GM12892 (cell line): Measurements from ENCODE around the gene SEPTIN8.

ENCODE experiments used
- POLR2A ChIP-seq: IDR thresholded peaks from 2 replicates; pipeline ENCODE4 v1.6.1; 2011; ENCODE audit warnings: low read depth, low read length, control low read depth
- POLR2AphosphoS5 ChIP-seq: IDR thresholded peaks from 2 replicates; pipeline ENCODE4 v1.6.1; 2011; ENCODE audit warnings: low read depth, low read length, control low read depth

GRCh38 chr5:132823481-132824050 lies 46.5 kb upstream of the SEPTIN8 start:
- TF ChIP-seq POLR2A: no peak
- no peak for TF ChIP-seq POLR2AphosphoS5
